BE2C (cell line): Measurements from ENCODE around the gene SPEN.

Source experiments
- DNase-seq: peaks from one replicate; pipeline ENCODE4 v3.0.0-alpha.2; 2020
- H3K27me3 ChIP-seq: fragments of 250-450 bp; sonication (Bioruptor Pico); 2 replicates; pipeline ENCODE4 v1.5.1; 2020; ENCODE audit warnings: mild to moderate bottlenecking
- H3K36me3 ChIP-seq: fragments of 250-450 bp; sonication (Bioruptor Pico); 2 replicates; pipeline ENCODE4 v1.5.1; 2020; ENCODE audit warnings: mild to moderate bottlenecking
- H3K4me1 ChIP-seq: fragments of 250-450 bp; sonication (Bioruptor Pico); 2 replicates; pipeline ENCODE4 v1.5.1; 2020
- H3K4me3 ChIP-seq: 2 replicates; pipeline ENCODE4 v1.5.1; 2011; ENCODE audit warnings: low read depth, low read length
- H3K9me3 ChIP-seq: fragments of 250-450 bp; sonication (Bioruptor Pico); 2 replicates; pipeline ENCODE4 v1.5.1; 2020
- TF ChIP-seq, protein P1 (sequence below): IDR thresholded peaks from 2 replicates; pipeline ENCODE4 v1.5.1; 2012; ENCODE audit warnings: mild to moderate bottlenecking, low read depth, low read length

The SPEN gene

GRCh38 chr1:15955552-15955951 lies 108.0 kb downstream of the SPEN start:
- peaks cover 22% of the 10 kb centered on the region for H3K4me1 ChIP-seq
- no peak for DNase-seq
- TF ChIP-seq, protein P1, sequence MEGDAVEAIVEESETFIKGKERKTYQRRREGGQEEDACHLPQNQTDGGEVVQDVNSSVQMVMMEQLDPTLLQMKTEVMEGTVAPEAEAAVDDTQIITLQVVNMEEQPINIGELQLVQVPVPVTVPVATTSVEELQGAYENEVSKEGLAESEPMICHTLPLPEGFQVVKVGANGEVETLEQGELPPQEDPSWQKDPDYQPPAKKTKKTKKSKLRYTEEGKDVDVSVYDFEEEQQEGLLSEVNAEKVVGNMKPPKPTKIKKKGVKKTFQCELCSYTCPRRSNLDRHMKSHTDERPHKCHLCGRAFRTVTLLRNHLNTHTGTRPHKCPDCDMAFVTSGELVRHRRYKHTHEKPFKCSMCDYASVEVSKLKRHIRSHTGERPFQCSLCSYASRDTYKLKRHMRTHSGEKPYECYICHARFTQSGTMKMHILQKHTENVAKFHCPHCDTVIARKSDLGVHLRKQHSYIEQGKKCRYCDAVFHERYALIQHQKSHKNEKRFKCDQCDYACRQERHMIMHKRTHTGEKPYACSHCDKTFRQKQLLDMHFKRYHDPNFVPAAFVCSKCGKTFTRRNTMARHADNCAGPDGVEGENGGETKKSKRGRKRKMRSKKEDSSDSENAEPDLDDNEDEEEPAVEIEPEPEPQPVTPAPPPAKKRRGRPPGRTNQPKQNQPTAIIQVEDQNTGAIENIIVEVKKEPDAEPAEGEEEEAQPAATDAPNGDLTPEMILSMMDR: no peak

DNA sequence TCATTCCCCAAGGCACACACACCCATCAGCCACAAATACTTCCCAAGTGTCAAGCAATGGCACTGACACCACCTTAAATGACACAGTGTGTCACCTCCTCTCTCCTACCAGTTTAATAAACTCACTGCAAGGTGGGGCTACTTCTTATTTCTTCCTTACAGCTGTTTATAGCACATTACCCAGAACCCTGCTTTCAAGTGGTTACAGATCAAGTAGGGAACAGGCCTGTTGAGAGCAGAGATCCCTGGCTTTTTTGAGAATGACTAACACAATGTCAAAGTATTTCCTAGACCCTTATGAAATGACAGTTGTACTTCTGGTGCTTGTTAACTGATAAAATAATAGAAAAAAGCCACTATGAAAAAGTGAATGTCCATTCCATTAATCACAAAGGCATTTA lies 108.6 kb downstream of the SPEN start:
- no peaks in the 10 kb centered on the region for H3K36me3 ChIP-seq
- DNase-seq: no peak
- no peaks in the 10 kb centered on the region for H3K9me3 ChIP-seq
- no peak overlapping the region for H3K4me3 ChIP-seq
- H3K27me3 ChIP-seq: no peaks in the 10 kb centered on the region
- H3K4me1 ChIP-seq: peaks cover 18% of the 10 kb centered on the region
- TF ChIP-seq, protein P1: no peak

More at GRCh38 chr1:15955552-15955951, 108.0 kb downstream of the SPEN start:
- no peak overlapping the region for H3K4me3 ChIP-seq
- H3K9me3 ChIP-seq: no peaks in the 10 kb centered on the region
- no peaks in the 10 kb centered on the region for H3K36me3 ChIP-seq
- no peaks in the 10 kb centered on the region for H3K27me3 ChIP-seq

DNA sequence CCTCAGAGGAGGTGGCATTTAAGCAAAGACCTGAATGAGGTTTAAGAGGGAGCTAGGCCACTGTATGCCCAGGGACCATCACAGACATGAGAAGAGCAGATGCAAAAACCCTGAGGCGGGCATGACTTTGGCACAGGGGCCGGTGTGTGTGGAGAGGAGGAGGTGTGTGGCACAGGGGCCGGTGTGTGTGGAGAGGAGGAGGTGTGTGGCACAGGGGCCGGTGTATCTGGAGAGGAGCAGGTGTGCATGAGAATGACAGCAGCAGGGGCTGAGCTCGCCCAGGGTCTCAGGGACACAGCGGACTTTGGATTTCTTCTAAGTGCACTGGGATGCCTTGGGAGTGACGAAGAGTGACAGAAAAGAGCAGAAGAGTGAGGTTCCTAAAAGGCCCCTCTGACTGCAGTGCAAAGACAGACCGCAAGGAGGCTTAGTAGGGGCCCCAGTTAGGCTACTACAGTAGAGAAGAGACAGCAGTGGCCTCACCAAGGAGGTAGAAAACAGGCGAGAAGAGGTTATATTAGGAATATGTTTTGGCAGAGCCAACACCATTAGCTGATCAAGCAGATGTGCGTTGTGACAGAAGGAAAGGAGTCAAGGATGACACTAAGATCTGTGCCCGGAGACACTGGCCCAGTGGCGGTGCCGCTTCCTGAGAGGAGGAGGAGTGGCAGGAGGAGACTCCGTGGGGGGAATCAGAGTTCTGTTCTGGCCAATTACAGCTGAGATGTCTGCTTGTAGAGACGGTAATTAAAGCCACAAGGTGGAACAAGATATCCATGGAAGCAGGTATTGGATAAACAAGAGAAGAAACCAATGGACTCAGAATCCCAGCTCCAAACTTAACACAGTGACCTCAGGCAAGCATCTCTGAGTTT lies 110.0 kb downstream of the SPEN start:
- Histone ChIP-seq H3K9me3 (no peaks in the 10 kb centered on the region), H3K27me3 (no peaks in the 10 kb centered on the region), H3K4me3 (no peak overlapping the region), H3K4me1 (peaks cover 9% of the 10 kb centered on the region), H3K36me3 (no peaks in the 10 kb centered on the region)
- TF ChIP-seq, protein P1: no peak
- DNase-seq: no peak

DNA sequence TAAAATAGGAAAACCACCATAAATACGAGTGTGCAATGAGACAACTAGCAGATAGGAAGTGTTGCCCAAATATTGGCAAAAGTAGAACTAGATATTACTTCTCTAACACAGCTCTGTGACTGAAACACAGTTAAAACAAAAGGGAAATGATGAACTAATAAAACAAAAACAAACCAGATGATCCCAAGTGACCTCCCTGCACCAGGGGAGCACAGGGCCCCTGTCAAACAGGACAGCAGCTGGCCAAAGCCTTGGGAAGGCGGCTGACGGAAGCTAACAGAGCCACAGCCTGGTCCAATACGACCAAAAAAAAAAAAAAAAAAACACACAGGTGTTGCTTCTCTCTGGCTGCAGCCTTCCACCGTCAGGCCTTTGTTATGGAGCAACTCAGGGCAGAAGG lies 110.6 kb downstream of the SPEN start:
- TF ChIP-seq, protein P1: no peak
- Histone ChIP-seq H3K4me1 (peaks cover 6% of the 10 kb centered on the region), H3K36me3 (no peaks in the 10 kb centered on the region), H3K9me3 (no peaks in the 10 kb centered on the region), H3K4me3 (no peak overlapping the region), H3K27me3 (no peaks in the 10 kb centered on the region)
- DNase-seq: no peak

- H3K36me3 ChIP-seq: no peaks in the 10 kb centered on the region
- no peaks in the 10 kb centered on the region for H3K27me3 ChIP-seq
- peaks cover 5% of the 10 kb centered on the region for H3K4me1 ChIP-seq
- TF ChIP-seq, protein P1: no peak
- no peak overlapping the region for H3K4me3 ChIP-seq
- DNase-seq: no peak
- H3K9me3 ChIP-seq: no peaks in the 10 kb centered on the region
Measured at GRCh38 chr1:15958793-15959192, 111.3 kb downstream of the SPEN start.

GRCh38 chr1:15959424-15959823 lies 111.9 kb downstream of the SPEN start:
- no peak for DNase-seq
- no peak overlapping the region for H3K4me3 ChIP-seq
- no peaks in the 10 kb centered on the region for H3K27me3 ChIP-seq

More at GRCh38 chr1:15959424-15959823, 111.9 kb downstream of the SPEN start:
- Histone ChIP-seq H3K9me3 (no peaks in the 10 kb centered on the region), H3K36me3 (no peaks in the 10 kb centered on the region), H3K4me1 (peaks cover under 1% of the 10 kb centered on the region; the same call in 1 of the 2 replicates)
- TF ChIP-seq, protein P1: no peak
